ENCODE measurements around the gene MICAL3. TPM values are rescaled to one million over a fixed set of nuclear protein-coding genes. Genes with fewer than 3 reads are reported as not detected.

Gene MICAL3
- total RNA-seq, 1 donor from 2014 or later = 28.2 TPM

- DNase-seq = no peak
Observed at GRCh38 chr22:17789379-17790200, 234.8 kb downstream of the MICAL3 start.

- no peak for DNase-seq
Observed at GRCh38 chr22:17788528-17789378, 235.6 kb downstream of the MICAL3 start.

- DNase-seq = no peak
Observed at GRCh38 chr22:17787716-17788330, 236.5 kb downstream of the MICAL3 start.

GRCh38 chr22:17787241-17787640 is 237.1 kb downstream of the MICAL3 start:
- DNase-seq = no peak

GRCh38 chr22:17786435-17787161 is 237.8 kb downstream of the MICAL3 start:
- no peak for DNase-seq

GRCh38 chr22:17785185-17786184 is 238.9 kb downstream of the MICAL3 start:
- DNase-seq = no peak

- no peak for DNase-seq
Observed at GRCh38 chr22:17784776-17785175, 239.6 kb downstream of the MICAL3 start.

- DNase-seq = no peak
Observed at GRCh38 chr22:17783773-17784480, 240.4 kb downstream of the MICAL3 start.

- DNase-seq = no peak
Observed at GRCh38 chr22:17783312-17783711, 241.0 kb downstream of the MICAL3 start.

GRCh38 chr22:17782621-17783020 is 241.7 kb downstream of the MICAL3 start:
- no peak for DNase-seq

GRCh38 chr22:17782158-17782557 is 242.2 kb downstream of the MICAL3 start:
- no peak for DNase-seq

GRCh38 chr22:17781319-17782031 is 242.9 kb downstream of the MICAL3 start:
- DNase-seq = peak; percentile 18

GRCh38 chr22:17780741-17781318 is 243.5 kb downstream of the MICAL3 start:
- no peak for DNase-seq

GRCh38 chr22:17780116-17780740 is 244.1 kb downstream of the MICAL3 start:
- DNase-seq = no peak

GRCh38 chr22:17779286-17780115 is 244.9 kb downstream of the MICAL3 start:
- no peak for DNase-seq

- DNase-seq = no peak
Observed at GRCh38 chr22:17778412-17778976, 245.9 kb downstream of the MICAL3 start.

- DNase-seq = no peak
Observed at GRCh38 chr22:17777717-17778044, 246.7 kb downstream of the MICAL3 start.

All from skin of body (tissue), 2 donors.